NCI-H2029 (cell line): Measurements from ENCODE around the gene DCDC2.
"Not testable (repeated sequence)": the region's sequence is repeated elsewhere in the genome, so short reads cannot be mapped to it uniquely, and the experiment has no call there.

Experiments
- DNase-seq: peaks from one replicate; lab custom pipeline; 2025; lab: John Stamatoyannopoulos, UW

Gene DCDC2

DNA sequence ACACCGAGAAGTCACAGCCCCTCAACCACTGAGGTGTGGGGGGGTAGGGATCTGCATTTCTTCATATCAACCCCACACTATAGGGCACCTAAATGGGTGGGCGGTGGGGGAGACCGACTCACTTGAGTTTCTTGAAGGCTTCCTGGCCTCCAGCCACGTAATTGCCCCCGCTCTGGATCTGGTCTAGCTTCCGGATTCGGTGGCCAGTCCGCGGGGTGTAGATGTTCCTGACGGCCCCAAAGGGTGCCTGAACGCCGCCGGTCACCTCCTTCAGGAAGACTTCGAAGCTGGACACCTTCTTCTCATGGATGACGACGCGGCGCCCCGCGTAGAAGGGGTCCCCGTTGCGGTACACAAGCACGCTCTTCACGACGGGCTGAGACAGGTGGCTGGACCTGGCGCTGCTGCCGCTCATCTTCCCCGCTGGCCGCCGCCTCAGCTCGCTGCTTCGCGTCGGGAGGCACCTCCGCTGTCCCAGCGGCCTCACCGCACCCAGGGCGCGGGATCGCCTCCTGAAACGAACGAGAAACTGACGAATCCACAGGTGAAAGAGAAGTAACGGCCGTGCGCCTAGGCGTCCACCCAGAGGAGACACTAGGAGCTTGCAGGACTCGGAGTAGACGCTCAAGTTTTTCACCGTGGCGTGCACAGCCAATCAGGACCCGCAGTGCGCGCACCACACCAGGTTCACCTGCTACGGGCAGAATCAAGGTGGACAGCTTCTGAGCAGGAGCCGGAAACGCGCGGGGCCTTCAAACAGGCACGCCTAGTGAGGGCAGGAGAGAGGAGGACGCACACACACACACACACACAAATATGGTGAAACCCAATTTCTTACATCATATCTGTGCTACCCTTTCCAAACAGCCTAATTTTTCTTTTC lies at the start of gene DCDC2:
Gene DCDC2, minus strand, starts transcription at position 724 of the 883 bp plus-strand sequence. Its CDS starts 309 bp downstream, at position 415.
- DNase-seq: peak; percentile 93

DNA sequence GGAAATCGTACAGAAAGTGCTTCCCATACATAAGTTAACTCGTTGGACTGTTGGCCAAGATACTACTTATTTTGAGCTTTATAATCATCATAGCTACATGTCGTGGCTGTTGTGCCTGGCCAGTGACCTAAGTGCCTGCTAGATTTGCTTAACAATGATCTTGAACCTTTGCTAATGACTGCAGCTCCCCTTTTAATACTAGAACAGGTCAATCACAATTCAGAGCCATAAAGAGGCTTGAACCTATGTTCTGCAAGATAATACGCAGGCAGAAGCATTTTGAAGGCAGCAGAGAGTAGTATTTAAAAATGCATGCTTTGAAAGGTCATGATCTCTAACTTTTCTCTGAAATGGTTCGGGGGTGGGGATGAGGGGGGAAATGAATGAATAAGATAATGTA lies 47.4 kb upstream of the DCDC2 start:
- no peak for DNase-seq

DNA sequence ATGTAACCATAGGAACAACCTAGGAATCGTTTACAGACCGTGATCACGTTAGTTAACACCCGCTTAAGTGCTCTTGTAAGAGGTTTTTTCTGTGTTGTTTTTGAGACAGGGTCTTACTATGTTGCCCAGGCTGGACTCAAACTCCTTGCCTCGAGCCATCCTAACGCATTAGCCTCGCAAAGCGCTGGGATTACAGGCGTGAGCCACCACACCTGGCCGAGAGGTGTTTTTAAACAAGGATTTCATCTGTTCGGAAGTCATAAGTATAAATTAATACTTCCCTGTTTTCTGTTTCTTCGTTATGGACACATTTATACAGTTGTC lies 45.6 kb upstream of the DCDC2 start:
- peak; percentile 54 for DNase-seq

DNA sequence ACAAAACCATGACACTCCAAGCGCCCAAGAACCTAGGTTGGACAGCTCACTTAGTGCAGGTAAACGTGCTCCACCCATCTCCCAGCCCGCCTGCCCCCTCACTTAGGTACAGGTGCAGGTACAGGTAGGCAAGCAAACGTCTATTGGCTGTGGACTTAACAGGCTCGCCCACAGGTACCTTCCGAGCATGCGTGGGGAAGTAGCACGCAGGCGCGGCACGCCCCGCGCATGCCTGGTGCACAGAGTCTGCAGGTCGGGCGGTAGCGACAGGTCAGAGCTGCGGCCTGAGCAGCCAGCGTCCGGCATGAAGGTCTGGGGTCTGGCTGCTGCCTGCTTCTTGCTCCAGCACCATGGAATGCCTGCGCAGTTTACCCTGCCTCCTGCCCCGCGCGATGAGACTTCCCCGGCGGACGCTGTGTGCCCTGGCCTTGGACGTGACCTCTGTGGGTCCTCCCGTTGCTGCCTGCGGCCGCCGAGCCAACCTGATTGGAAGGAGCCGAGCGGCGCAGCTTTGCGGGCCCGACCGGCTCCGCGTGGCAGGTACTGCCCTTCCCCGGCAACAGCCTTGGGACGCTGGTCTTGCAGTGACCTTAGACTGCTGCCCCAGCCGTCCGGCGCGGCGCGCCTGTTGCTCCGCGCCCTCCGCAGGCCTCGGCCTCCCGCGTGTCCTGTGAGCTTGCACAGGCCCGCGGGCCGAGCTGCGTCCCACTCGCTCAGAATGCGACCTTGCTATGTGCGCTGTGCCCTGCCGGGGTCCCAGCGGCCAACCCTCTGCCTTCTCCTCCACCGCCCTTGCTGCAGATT lies 45.0 kb upstream of the DCDC2 start, which contains the start of gene MRS2:
Gene MRS2, plus strand, starts transcription at position 240 of the 804 bp plus-strand sequence. Its CDS starts 111 bp downstream, at position 351.
- peak; percentile 98 for DNase-seq

DNA sequence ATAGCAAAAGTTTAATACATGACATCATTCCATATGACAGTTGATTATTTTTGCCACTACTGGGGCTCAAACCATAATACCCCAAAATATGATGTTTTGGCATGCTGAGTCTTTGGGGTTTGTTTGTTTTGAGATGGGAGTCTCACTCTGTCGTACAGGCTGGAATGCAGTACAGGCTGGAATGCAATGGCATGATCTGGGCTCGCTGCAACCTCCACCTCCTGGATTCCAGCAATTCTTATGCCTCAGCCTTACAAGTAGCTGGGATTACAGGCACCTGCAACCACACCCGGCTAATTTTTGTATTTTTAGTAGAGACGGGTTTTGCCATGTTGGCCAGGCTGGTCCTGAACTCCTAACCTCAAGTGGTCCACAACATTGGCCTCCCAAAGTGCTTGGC lies 43.6 kb upstream of the DCDC2 start:
- no peak for DNase-seq

DNA sequence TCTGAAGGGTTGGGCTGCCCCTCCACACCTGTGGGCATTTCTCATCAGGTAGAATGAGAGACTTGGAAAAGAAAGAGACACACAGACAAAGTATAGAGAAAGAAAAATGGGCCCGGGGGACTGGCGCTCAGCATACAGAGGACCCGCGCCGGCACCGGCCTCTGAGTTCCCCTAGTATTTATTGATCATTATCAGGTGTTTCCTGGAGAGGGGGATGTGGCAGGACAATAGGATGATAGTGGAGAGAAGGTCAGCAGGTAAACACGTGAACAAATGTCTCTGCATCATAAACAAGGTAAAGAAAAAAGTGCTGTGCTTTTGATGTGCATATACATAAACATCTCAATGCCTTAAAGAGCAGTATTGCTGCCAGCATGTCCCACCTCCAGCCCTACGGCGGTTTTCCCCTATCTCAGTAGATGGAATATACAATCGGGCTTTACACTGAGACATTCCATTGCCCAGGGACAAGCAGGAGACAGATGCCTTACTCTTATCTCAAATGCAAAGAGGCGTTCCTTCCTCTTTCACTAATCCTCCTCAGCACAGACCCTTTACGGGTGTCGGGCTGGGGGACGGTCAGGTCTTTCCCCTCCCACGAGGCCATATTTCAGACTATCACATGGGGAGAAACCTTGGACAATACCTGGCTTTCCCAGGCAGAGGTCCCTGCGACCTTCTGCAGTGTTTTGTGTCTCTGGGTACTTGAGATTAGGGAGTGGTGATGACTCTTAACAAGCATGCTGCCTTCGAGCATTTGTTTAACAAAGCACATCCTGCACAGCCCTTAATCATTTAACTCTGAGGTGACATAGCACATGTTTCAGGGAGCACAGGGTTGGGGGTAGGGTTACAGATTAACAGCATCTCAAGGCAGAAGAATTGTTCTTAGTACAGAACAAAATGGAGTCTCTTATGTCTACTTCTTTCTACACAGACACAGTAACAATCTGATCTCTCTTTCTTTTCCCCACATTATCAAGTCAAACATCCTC lies 42.5 kb upstream of the DCDC2 start:
- not testable (repeated sequence) for DNase-seq

DNA sequence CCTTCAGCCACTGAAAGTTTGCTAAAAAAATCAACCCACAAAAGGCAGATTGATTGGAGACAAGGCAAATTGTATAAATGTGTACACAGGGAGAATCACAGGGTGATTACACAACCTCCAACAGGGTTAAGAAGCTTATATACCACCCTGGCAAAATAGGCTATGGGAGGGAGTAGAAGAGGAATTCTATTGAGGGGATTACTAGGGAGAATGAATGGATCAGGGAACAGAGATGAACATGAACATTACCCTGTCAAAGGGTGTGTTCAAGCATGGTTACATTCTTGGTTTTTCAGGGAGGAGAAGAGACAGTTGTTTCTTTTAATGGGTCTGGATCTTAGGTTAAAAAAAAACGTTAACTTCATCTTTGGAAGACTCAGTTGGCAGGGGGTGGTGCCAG lies 39.8 kb upstream of the DCDC2 start:
- no peak for DNase-seq

DNA sequence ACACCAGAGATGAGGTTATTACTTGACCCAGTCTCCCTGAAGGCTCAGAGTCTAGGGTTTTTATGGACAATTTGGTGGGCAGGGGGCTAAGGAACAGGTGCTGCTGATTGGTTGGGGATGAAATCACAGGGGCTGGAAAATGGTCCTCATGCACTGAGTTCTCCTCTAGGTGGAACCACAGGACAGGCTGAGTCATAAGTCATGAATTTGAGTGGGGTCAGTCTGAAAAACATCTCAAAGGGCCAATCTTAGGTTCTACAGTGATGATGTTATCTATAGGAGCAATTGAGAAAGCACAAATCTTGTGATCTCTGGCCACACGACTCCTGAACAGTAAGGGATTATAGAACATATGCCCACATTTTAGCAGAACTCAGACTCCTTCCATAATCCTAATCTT lies 39.0 kb upstream of the DCDC2 start:
- no peak for DNase-seq

DNA sequence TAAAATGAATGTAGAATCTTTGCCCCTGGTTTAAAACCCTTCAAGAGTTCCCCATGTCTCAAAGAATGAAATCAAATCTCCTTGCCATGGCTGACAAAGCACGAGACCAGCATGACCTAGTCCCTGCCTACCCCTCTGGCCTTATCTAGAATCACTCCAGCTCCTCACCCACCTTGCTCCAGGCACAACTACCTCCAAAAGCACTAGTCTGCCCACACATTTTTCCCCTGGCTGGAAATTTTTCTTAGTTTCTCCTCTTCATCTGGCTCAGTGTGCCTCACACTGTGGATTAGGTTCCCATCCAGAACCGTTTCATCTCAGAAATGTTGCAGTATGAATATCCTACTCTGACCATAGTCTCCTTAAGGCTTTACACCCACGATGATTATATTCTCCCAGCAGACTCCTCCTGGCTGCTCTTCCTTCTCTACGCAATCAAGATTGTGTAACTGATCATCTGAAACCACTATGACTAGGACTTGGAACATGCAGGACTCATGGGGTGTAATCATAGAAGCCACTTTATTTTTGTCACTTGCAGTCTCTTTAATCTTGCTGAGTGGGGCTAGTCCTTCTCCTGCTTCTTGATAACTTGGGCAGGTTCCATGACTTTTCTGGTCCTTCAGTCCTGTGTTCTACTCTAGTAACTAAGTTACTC lies 37.0 kb upstream of the DCDC2 start:
- DNase-seq: no peak

DNA sequence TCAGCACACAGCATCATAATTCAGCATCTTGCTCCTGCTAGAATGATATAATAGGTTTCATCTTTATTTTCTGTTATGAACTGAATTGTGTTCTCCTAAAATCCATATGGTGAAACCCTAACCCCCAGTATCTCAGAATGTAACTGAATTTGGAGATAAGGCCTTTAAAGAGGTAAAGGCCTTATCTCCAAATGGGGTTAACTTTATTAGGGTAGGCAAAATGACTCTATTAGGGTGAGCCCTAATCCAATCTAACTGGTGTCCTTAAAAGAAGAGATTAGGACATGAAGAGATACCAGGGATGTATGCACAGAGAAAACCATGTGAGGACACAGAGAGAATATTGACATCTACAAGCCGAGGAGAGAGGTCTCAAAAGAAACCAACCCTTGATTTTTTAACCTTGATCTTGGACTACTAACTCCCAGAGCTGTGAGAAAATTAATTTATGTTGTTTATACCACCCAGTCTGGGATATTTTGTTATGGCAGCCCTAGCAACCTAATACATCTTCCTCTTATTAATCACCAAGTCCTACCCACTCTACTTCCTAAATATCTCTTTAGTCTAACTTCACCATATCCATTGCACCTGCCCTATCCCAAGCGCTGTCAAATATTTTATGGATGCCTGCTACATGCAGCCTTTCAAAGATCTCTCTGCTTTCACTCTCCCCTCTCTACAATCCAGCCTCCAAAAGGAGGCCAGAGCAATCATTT lies 36.4 kb upstream of the DCDC2 start:
- DNase-seq: no peak

DNA sequence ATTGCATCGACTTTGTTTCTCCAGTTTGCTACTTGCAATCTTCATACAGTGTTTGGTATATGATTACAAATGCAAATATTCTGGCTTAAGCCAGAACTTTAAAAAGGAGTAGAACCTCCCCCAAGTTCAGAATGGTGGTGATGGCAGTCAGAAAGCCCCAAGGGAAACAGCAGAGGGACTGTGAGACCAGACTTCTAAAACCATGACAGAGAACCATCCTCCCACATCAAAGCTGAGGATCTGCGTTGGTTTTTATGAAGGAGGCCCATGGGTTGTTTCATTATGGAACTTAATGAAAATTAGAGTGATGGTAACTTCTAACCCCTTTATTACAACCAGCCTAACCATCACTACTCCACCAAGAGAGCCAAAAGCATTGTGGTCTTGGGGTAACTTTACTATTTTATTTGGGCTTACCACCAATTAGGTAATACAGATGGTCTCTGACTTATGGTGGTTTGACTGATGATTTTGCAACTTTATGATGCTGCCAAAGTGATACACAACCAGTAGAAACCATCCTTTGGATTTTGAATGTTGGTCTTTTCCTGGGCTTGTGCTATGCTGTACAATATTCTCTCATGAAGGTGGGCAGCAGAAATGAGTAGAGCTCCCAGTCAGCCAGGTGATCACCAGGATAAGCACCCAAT lies 34.0 kb upstream of the DCDC2 start:
- no peak for DNase-seq

DNA sequence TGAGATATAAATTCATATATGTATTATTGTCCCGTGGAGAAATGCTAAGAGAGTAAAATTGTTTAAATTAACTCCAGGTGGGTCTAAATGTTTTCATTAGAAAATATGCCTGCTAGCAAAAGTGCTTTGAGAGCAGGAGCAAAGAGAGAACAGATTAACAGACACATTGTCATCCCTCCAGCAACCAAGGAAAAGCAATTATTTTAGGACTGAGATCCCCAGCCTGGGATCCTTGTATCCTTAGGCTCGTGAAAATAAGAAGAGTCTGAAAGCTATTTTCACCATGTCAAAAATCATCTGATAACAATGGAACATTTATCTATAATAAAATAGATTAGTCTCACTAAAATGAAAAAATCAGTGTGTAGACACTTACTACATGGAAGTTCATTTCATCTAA lies 33.3 kb upstream of the DCDC2 start:
- DNase-seq: no peak

DNA sequence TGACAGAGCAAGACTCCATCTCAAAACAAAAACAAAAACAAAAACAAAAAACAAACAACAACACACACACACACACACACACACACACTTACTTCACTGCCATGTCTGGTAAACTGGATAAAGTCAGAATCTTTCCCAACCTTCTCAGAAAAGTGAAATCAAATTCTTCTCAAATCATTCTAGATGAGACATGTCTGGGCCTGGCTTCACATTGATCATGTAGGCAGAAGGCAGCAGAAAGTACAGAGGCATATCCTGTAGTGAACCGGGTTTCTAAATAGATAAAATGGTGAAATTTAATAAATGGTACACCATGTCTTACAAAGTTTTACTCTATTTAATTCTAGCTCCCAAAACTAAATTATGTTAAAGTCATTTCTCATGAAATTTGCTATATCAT lies 30.0 kb upstream of the DCDC2 start:
- no peak for DNase-seq

DNA sequence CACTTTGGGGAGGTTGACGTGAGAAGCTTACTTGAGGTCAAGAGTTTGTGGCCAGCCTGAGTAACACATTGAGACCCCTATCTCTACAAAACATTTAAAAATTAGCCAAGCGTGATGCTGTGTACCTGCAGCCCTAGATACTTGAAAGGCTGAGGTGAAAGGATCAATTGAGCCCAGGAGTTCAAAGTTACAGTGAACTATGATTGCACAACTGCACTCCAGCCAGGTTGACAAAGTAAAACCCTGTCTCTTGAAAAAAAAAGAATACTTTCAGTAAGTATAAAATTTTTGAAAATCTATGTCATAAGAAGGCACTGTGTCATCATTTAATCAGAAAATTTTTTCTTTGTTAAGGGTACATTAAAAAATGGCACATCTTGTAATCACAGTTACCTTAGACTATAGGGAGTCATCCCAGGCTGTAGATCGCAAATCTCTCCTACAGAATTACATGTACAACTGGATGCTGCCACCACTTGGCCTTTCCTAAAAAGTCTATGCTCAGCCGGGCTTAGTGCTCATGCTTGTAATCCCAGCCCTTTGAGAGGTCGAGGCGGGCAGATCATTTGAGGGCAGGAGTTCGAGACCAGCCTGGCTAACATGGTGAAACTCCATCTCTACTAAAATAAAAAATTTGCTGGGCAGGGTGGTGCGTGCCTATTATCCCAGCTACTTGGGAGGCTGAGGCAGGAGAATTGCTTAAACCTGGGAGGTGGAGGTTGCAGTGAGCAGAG lies 27.8 kb upstream of the DCDC2 start:
- DNase-seq: no peak

DNA sequence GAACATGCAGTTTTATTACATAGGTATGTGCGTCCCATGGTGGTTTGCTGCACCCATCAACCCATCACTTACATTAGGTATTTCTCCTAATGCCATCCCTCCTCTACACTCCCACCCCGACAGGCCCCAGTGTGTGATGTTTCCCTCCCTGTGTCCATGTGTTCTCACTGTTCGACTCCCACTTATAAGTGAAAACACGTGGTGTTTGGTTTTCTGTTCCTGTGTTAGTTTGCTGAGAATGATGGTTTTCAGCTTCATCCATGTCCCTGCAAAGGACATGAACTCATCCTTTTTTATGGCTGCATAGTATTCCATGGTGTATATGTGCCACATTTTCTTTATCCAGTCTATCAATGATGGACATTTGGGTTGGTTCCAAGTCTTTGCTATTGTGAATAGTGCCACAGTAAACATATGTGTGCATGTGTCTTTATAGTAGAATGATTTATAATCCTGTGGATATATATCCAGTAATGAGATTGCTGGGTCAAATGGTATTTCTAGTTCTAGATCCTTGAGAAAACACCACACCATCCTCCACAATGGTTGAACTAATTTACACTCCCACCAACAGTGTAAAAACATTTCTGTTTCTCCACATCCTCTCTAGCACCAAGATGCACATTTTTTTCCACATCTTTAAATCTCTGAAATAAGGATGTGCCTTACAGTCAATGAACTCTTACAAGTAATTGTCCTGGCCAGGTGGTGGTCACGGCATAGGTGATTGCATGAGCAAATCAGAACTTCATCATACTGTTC lies 26.7 kb upstream of the DCDC2 start:
- DNase-seq: not testable (repeated sequence)

DNA sequence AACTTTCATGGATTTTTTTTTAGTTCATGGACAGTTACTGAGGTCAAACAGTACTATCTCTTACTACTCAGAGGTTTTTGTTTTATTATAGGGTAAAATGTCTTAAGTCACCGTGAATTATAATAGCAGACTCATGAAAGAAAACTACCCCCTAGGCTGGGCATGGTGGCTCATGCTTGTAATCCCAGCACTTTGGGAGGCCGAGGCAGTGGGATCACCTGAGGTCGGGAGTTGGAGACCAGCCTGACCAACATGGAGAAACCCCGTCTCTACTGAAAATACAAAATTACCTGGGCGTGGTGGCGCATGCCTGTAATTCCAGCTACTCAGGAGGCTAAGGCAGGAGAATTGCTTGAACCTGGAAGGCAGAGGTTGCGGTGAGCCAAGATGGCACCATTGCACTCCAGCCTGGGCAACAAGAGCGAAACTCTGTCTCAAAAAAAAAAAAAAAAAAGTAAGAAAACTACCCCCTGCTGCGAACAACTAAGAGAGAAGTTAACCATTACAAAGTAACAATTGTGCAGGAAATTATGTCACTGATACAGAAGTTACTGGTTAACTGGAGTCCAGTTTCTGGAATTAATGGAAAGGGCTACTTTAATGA lies 25.1 kb upstream of the DCDC2 start:
- DNase-seq: not testable (repeated sequence)

DNA sequence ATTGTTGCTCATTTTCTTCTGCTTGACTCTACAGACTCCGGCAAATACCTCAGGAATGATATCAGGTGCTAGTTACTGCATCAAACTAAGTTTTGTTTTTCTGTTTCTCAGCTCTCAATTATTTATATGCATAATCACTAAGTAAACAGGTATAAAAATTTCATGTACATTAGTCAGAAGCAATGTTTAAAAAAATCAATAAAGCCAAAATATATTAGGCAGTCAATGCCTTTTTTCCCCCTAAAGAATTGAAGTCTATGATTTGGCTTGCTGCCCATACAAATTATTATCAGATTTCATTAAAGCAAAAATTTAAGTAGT lies 24.3 kb upstream of the DCDC2 start:
- DNase-seq: no peak

DNA sequence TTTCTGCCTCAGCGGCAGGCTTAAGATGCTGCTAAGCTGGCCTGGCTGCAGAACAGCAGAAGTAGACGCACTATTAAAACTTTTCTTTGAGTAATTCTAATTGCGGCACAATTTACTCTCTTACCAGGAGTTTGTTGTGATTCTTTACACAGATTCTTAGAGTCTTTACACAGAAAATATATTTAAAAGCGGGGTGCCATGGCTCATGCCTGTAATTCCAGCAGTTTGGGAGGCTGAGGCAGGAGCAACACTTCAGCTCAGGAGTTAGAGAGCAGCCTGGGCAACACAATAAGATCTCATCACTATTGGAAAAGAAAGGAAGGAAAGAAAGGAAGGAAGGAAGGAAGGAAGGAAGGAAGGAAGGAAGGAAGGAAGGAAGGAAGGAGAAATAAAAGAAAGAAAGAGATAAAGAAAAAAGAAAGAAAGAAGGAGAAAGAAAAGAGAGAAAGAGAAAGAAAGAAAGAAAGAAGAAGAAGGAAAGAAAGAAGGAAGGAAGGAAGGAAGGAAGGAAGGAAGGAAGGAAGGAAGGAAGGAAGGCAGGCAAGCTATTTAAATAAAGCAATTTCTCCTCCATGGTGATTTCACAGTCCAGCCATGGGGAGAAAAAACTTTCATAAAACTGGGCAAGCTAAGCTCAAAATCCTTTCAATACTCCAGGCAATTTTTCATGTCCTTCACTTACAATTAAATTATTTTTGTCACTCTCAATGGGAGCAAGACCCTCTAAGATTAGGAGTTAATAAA lies 23.8 kb upstream of the DCDC2 start:
- DNase-seq: no peak
